Activated CD4-positive, CD25-positive, alpha-beta regulatory T cell treated with anti-CD3 and anti-CD28 coated beads, Interleukin-2, amount 50 U/mL, for 16 hours (primary cell): ENCODE data around the gene SH3BP4.

Source experiments
- DNase-seq: peaks from one replicate; pipeline ENCODE4 v3.0.0-alpha.2; 2020; ENCODE audit warnings: low read depth, low spot score

The SH3BP4 gene

GRCh38 chr2:234951664-234952269 lies at the start of gene SH3BP4:
SH3BP4 (plus strand) TSS chr2:234952017; CDS start chr2:235035003, 82,986 bp downstream.
- DNase-seq = no peak

- DNase-seq = no peak
These were observed 47.0 kb upstream of the SH3BP4 start for GRCh38 chr2:234904785-234905184.

- DNase-seq = no peak
These were observed 46.1 kb upstream of the SH3BP4 start for GRCh38 chr2:234905547-234906265.

- no peak for DNase-seq
These were observed 41.6 kb upstream of the SH3BP4 start for GRCh38 chr2:234910186-234910679.

- DNase-seq = no peak
These were observed 40.5 kb upstream of the SH3BP4 start for GRCh38 chr2:234911271-234911670.

GRCh38 chr2:234912437-234912836 lies 39.4 kb upstream of the SH3BP4 start:
- no peak for DNase-seq

- no peak for DNase-seq
These were observed 38.6 kb upstream of the SH3BP4 start for GRCh38 chr2:234913208-234913626.

GRCh38 chr2:234914371-234915154 lies 37.3 kb upstream of the SH3BP4 start:
- no peak for DNase-seq

- no peak for DNase-seq
These were observed 35.1 kb upstream of the SH3BP4 start for GRCh38 chr2:234916674-234917073.

GRCh38 chr2:234917211-234917975 lies 34.4 kb upstream of the SH3BP4 start:
- DNase-seq = no peak

GRCh38 chr2:234919711-234920110 lies 32.1 kb upstream of the SH3BP4 start:
- no peak for DNase-seq

- DNase-seq = no peak
These were observed 31.0 kb upstream of the SH3BP4 start for GRCh38 chr2:234920836-234921235.

GRCh38 chr2:234929002-234929401 lies 22.8 kb upstream of the SH3BP4 start:
- no peak for DNase-seq

- DNase-seq = no peak
These were observed 21.4 kb upstream of the SH3BP4 start for GRCh38 chr2:234930397-234930796.

- DNase-seq = no peak
These were observed 20.4 kb upstream of the SH3BP4 start for GRCh38 chr2:234931371-234931770.

- no peak for DNase-seq
These were observed 19.1 kb upstream of the SH3BP4 start for GRCh38 chr2:234932591-234933168.

GRCh38 chr2:234935311-234935710 lies 16.5 kb upstream of the SH3BP4 start:
- no peak for DNase-seq

- DNase-seq = no peak
These were observed 12.2 kb upstream of the SH3BP4 start for GRCh38 chr2:234939576-234939975.

- DNase-seq = no peak
These were observed 11.8 kb upstream of the SH3BP4 start for GRCh38 chr2:234939996-234940395.

- no peak for DNase-seq
These were observed 11.3 kb upstream of the SH3BP4 start for GRCh38 chr2:234940527-234940926.

GRCh38 chr2:234945339-234945873 lies 6.4 kb upstream of the SH3BP4 start:
- no peak for DNase-seq
